Measurements from ENCODE around the gene ERFE. TPM values are rescaled to one million over a fixed set of nuclear protein-coding genes. Genes with fewer than 3 reads are reported as not detected.

Gene ERFE
- total RNA-seq, 2 experiments from 2014 or later = 0.37 to 0.50 TPM

- Mint-ChIP-seq H3K4me3 (no peak overlapping the region), H3K27ac (peak overlapping the region; percentile 51), H3K27me3 (ENCODE audit: low read depth) (no peaks in the 10 kb centered on the region), H3K36me3 (ENCODE audit: low read depth) (peaks cover 37% of the 10 kb centered on the region), H3K4me1 (ENCODE audit: low read depth) (no peaks in the 10 kb centered on the region), H3K9me3 (ENCODE audit: insufficient read depth) (no peaks in the 10 kb centered on the region)
- CTCF ChIA-PET = no interaction called here
- no peak for ATAC-seq
- POLR2A ChIA-PET = no interaction called here
- DNase-seq = no peak
Observed at GRCh38 chr2:238172439-238172838, 13.7 kb downstream of the ERFE start.

- Mint-ChIP-seq H3K9me3 (ENCODE audit: insufficient read depth) (no peaks in the 10 kb centered on the region), H3K27ac (no peak overlapping the region), H3K4me1 (ENCODE audit: low read depth) (no peaks in the 10 kb centered on the region), H3K27me3 (ENCODE audit: low read depth) (no peaks in the 10 kb centered on the region), H3K4me3 (no peak overlapping the region), H3K36me3 (ENCODE audit: low read depth) (peaks cover 41% of the 10 kb centered on the region)
- ChIA-PET CTCF (interaction anchor here (1.0 to 1.5 kb wide), 3 partner anchors 13 to 89 kb away, joined by 3 to 4 read pairs (median 4); no protein-coding TSS in a partner anchor), POLR2A (no interaction called here)
- ATAC-seq = no peak
- DNase-seq = no peak
Observed at GRCh38 chr2:238173692-238174091, 14.9 kb downstream of the ERFE start.

GRCh38 chr2:238174291-238174690 lies 15.5 kb downstream of the ERFE start:
- Mint-ChIP-seq H3K27ac (no peak overlapping the region), H3K4me1 (ENCODE audit: low read depth) (no peaks in the 10 kb centered on the region), H3K4me3 (no peak overlapping the region), H3K36me3 (ENCODE audit: low read depth) (peaks cover 42% of the 10 kb centered on the region), H3K27me3 (ENCODE audit: low read depth) (no peaks in the 10 kb centered on the region), H3K9me3 (ENCODE audit: insufficient read depth) (no peaks in the 10 kb centered on the region)
- no peak for DNase-seq
- ATAC-seq = no peak
- ChIA-PET CTCF (interaction anchor here (1.0 to 1.5 kb wide), 3 partner anchors 12 to 89 kb away, joined by 3 to 4 read pairs (median 4); no protein-coding TSS in a partner anchor), POLR2A (no interaction called here)

GRCh38 chr2:238174701-238175100 lies 15.9 kb downstream of the ERFE start:
- CTCF ChIA-PET = interaction anchor here (1.2 to 2.6 kb wide), 3 partner anchors 12 to 88 kb away, joined by 3 to 8 read pairs (median 4); no protein-coding TSS in a partner anchor
- DNase-seq (no peak), ATAC-seq (no peak)
- H3K4me3 Mint-ChIP-seq = no peak overlapping the region
- no peaks in the 10 kb centered on the region for H3K4me1 Mint-ChIP-seq (ENCODE audit: low read depth)
- H3K27ac Mint-ChIP-seq = peak overlapping the region; percentile 56
- H3K36me3 Mint-ChIP-seq (ENCODE audit: low read depth) = peaks cover 46% of the 10 kb centered on the region
- H3K27me3 Mint-ChIP-seq (ENCODE audit: low read depth) = no peaks in the 10 kb centered on the region
- H3K9me3 Mint-ChIP-seq (ENCODE audit: insufficient read depth) = no peaks in the 10 kb centered on the region
- POLR2A ChIA-PET = no interaction called here

GRCh38 chr2:238176613-238177012 lies 17.8 kb downstream of the ERFE start:
- ChIA-PET POLR2A (no interaction called here), CTCF (interaction anchor here (1.8 to 2.6 kb wide), 2 partner anchors 14 to 86 kb away, joined by 3 to 8 read pairs; no protein-coding TSS in a partner anchor)
- H3K27ac Mint-ChIP-seq = peak overlapping the region; percentile 24
- H3K4me1 Mint-ChIP-seq (ENCODE audit: low read depth) = no peaks in the 10 kb centered on the region
- no peak for ATAC-seq
- no peak for DNase-seq
- no peak overlapping the region for H3K4me3 Mint-ChIP-seq
- H3K9me3 Mint-ChIP-seq (ENCODE audit: insufficient read depth) = no peaks in the 10 kb centered on the region
- H3K36me3 Mint-ChIP-seq (ENCODE audit: low read depth) = peaks cover 50% of the 10 kb centered on the region
- no peaks in the 10 kb centered on the region for H3K27me3 Mint-ChIP-seq (ENCODE audit: low read depth)

GRCh38 chr2:238180554-238180953 lies 21.8 kb downstream of the ERFE start:
- CTCF ChIA-PET = no interaction called here
- H3K27ac Mint-ChIP-seq = no peak overlapping the region
- H3K36me3 Mint-ChIP-seq (ENCODE audit: low read depth) = peaks cover 66% of the 10 kb centered on the region

GRCh38 chr2:238182362-238182761 lies 23.6 kb downstream of the ERFE start:
- peaks cover 72% of the 10 kb centered on the region for H3K36me3 Mint-ChIP-seq (ENCODE audit: low read depth)
- no peaks in the 10 kb centered on the region for H3K4me1 Mint-ChIP-seq (ENCODE audit: low read depth)
- DNase-seq = no peak
- H3K27me3 Mint-ChIP-seq (ENCODE audit: low read depth) = no peaks in the 10 kb centered on the region
- H3K27ac Mint-ChIP-seq = no peak overlapping the region
- H3K9me3 Mint-ChIP-seq (ENCODE audit: insufficient read depth) = no peaks in the 10 kb centered on the region
- CTCF ChIA-PET = no interaction called here
- ATAC-seq = no peak
- H3K4me3 Mint-ChIP-seq = no peak overlapping the region
- POLR2A ChIA-PET = no interaction called here

More at GRCh38 chr2:238180554-238180953, 21.8 kb downstream of the ERFE start:
- POLR2A ChIA-PET = no interaction called here
- no peak for DNase-seq
- H3K9me3 Mint-ChIP-seq (ENCODE audit: insufficient read depth) = no peaks in the 10 kb centered on the region
- ATAC-seq = no peak
- H3K27me3 Mint-ChIP-seq (ENCODE audit: low read depth) = no peaks in the 10 kb centered on the region
- no peaks in the 10 kb centered on the region for H3K4me1 Mint-ChIP-seq (ENCODE audit: low read depth)
- no peak overlapping the region for H3K4me3 Mint-ChIP-seq

GRCh38 chr2:238183821-238184220 lies 25.1 kb downstream of the ERFE start:
- Mint-ChIP-seq H3K27me3 (ENCODE audit: low read depth) (no peaks in the 10 kb centered on the region), H3K27ac (no peak overlapping the region), H3K4me3 (no peak overlapping the region), H3K9me3 (ENCODE audit: insufficient read depth) (no peaks in the 10 kb centered on the region), H3K36me3 (ENCODE audit: low read depth) (peaks cover 79% of the 10 kb centered on the region), H3K4me1 (ENCODE audit: low read depth) (no peaks in the 10 kb centered on the region)
- DNase-seq (no peak), ATAC-seq (no peak)
- ChIA-PET POLR2A (no interaction called here), CTCF (interaction anchor here (1.3 kb wide), 1 partner anchor 79 kb away, joined by 3 read pairs; no protein-coding TSS in a partner anchor)

GRCh38 chr2:238187618-238188548 lies 29.1 kb downstream of the ERFE start:
- DNase-seq (no peak), ATAC-seq (no peak)
- POLR2A ChIA-PET = no interaction called here
- Mint-ChIP-seq H3K36me3 (ENCODE audit: low read depth) (peaks cover 69% of the 10 kb centered on the region), H3K4me1 (ENCODE audit: low read depth) (no peaks in the 10 kb centered on the region), H3K27ac (no peak overlapping the region), H3K4me3 (no peak overlapping the region), H3K9me3 (ENCODE audit: insufficient read depth) (no peaks in the 10 kb centered on the region), H3K27me3 (ENCODE audit: low read depth) (no peaks in the 10 kb centered on the region)
- CTCF ChIA-PET = interaction anchor here (1.0 to 1.3 kb wide), 2 partner anchors 14 to 75 kb away, joined by 3 read pairs; no protein-coding TSS in a partner anchor

- Mint-ChIP-seq H3K36me3 (ENCODE audit: low read depth) (peaks cover 62% of the 10 kb centered on the region), H3K4me3 (no peak overlapping the region), H3K9me3 (ENCODE audit: insufficient read depth) (no peaks in the 10 kb centered on the region), H3K27me3 (ENCODE audit: low read depth) (no peaks in the 10 kb centered on the region), H3K4me1 (ENCODE audit: low read depth) (peaks cover 1% of the 10 kb centered on the region), H3K27ac (no peak overlapping the region)
- no peak for ATAC-seq
- no peak for DNase-seq
- ChIA-PET POLR2A (no interaction called here), CTCF (interaction anchor here (1.3 kb wide), 2 partner anchors 11 to 14 kb away, joined by 3 read pairs; no protein-coding TSS in a partner anchor)
Observed at GRCh38 chr2:238190445-238190844, 31.7 kb downstream of the ERFE start.

- H3K4me1 Mint-ChIP-seq (ENCODE audit: low read depth) = peaks cover 49% of the 10 kb centered on the region
- ChIA-PET CTCF (interaction anchor here (0.6 to 3.6 kb wide), 5 partner anchors 13 to 284 kb away, joined by 3 to 17 read pairs (median 3); no protein-coding TSS in a partner anchor), POLR2A (interaction anchor here (0.8 to 2.0 kb wide), 5 partner anchors 9 to 529 kb away, joined by 3 to 9 read pairs (median 4); partner anchors contain the start of gene SCLY)
- DNase-seq (peak; percentile 39), ATAC-seq (no peak)
- peak overlapping the region; percentile 81 for H3K27ac Mint-ChIP-seq
- H3K9me3 Mint-ChIP-seq (ENCODE audit: insufficient read depth) = no peaks in the 10 kb centered on the region
- H3K27me3 Mint-ChIP-seq (ENCODE audit: low read depth) = no peaks in the 10 kb centered on the region
- H3K4me3 Mint-ChIP-seq = peak overlapping the region; percentile 86
- peaks cover 30% of the 10 kb centered on the region for H3K36me3 Mint-ChIP-seq (ENCODE audit: low read depth)
Observed at GRCh38 chr2:238202326-238203093, 43.7 kb downstream of the ERFE start.

Data from activated CD8-positive, alpha-beta T cell treated with anti-CD3 and anti-CD28 coated beads, Interleukin-2, amount 10 ng/mL, durations not matched to agents 7 days and 5 days (primary cell).